ENCODE results near the gene RTN4R.
A peak's percentile ranks its signal among the peaks of the same experiment; 100 is the strongest.
"Not testable (repeated sequence)": the region's sequence is repeated elsewhere in the genome, so short reads cannot be mapped to it uniquely, and the experiment has no call there.

RTN4R gene

GRCh38 chr22:20268279-20269012 is at the start of gene RTN4R:
TSS of gene RTN4R (minus strand) at chr22:20268318. CDS start at chr22:20268092, 226 bp downstream.
- peak in 3 of 4 experiments; percentile 26 to 45 (median 30) for DNase-seq

- not testable (repeated sequence) for DNase-seq
Observed at GRCh38 chr22:20317402-20318042, 49.4 kb upstream of the RTN4R start.

DNA sequence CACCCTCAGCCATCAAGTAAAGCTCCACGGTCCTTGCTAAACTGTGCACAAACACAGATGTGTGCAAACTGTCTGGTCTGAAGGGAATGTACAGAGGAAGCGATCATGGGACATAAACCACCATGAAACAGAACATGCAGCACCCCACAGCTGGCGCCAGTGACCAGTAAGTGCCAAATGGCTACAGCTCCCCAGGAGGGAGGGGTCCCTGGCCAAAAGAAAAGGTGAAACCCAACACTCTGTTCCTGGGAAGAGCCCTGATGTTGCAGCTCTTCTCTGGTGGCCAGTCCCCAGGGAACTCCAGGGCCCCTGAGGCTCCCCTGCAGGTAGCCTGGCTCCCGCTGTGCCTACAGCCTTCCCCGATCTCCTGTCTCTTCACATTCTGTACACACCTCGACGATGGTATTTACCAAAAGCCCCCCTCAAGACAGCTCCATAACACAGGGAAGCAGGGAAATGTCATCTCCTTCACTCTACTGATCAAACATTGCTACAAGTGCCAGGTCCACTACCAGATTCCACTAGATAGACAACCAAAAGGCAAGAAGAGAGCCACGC is 48.8 kb upstream of the RTN4R start:
- no peak for DNase-seq

GRCh38 chr22:20316217-20316843 is 48.2 kb upstream of the RTN4R start:
- no peak for DNase-seq

GRCh38 chr22:20315337-20316216 is 47.5 kb upstream of the RTN4R start:
- no peak for DNase-seq

DNA sequence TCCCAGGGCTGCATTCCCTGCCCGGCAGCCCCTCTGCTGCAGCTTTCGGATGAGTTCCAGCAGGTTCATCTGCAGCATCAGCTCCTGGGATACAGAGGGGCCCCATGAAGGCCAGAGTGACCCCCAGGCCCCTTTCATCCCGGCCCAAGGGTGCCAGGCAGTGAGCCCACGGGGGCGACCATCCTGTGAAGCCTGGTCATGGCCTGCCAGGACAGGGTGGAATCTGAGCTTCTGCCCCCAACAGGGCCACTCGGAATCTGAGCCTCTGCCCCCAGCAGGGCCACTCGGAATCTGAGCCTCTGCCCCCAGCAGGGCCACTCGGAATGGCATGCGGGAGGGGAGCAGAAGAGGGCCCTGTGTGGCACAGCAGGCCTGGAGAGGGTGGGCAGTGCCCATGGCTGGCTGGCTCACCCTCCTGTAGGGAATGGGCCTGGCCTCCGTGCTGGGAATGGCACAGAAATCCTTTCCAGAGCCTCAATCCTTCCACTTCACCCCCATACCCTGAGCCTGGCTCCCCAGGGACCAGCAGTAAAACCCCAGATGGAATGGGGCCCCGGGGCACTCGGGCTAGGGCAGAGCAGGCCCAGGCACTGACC is 46.7 kb upstream of the RTN4R start:
- not testable (repeated sequence) for DNase-seq

DNA sequence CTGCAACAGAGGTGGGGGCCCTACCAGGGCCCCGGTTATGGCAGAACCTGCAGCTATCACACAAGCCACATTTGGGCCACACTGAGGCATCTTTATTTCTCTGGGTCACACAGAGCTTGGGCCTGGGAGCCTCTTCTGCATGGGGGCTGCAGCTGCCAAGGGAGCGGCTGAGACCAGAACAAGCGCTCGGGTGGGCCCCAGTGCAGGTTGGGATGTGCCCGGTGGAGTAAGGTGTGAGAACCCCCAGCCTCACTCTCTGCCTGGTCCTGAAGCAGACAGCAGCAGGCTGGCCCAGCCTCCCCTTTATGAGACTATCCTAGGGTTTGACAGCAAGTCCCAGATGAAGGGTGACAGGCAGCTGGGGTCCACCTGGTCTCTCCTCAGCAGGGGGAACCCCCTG is 46.1 kb upstream of the RTN4R start:
- not testable (repeated sequence) for DNase-seq

- not testable (repeated sequence) for DNase-seq
Observed at GRCh38 chr22:20313306-20314077, 45.4 kb upstream of the RTN4R start.

GRCh38 chr22:20312396-20313191 is 44.5 kb upstream of the RTN4R start:
- DNase-seq = no peak

DNA sequence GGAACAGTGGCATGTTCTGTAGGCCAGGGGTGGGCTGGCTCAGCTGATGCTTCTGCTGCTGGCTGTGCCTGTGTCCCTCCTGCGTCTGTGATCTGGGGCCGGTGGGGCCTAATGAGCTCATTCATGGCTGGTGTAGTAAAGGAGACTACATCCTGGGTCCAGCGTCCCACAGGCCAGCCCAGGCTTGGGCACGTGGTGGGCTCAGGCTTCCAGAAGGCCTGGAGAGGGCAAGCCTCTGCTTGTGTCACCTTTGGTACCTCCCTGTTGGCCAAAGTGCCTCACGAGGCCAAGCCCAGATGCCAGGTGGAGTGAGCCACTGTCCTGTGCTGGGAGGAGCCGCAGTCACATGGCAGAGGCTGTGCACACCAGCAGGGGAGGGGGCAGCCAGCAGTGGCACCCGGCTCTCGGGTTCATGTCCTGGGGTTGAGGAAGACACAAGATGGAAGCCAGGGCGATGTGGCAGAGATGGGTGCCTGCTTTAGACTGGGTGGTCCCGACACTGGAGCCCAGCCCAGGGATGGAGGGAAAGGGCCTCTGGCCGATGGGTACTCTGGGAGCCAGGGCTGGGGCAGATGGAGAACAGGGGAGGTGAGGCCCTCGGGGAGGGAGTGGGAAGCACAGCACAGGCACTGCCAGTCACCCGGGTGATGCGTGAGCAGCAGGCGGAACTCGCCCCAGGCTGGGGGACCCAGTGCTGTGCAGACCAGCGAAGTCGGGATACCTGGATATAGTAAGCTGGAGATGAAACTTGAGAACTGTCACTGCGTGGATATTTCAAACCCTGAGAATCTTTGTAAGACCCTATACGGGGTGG is 43.3 kb upstream of the RTN4R start:
- not testable (repeated sequence) for DNase-seq

GRCh38 chr22:20310773-20311172 is 42.7 kb upstream of the RTN4R start:
- DNase-seq = not testable (repeated sequence)

GRCh38 chr22:20310180-20310579 is 42.1 kb upstream of the RTN4R start:
- not testable (repeated sequence) for DNase-seq

DNA sequence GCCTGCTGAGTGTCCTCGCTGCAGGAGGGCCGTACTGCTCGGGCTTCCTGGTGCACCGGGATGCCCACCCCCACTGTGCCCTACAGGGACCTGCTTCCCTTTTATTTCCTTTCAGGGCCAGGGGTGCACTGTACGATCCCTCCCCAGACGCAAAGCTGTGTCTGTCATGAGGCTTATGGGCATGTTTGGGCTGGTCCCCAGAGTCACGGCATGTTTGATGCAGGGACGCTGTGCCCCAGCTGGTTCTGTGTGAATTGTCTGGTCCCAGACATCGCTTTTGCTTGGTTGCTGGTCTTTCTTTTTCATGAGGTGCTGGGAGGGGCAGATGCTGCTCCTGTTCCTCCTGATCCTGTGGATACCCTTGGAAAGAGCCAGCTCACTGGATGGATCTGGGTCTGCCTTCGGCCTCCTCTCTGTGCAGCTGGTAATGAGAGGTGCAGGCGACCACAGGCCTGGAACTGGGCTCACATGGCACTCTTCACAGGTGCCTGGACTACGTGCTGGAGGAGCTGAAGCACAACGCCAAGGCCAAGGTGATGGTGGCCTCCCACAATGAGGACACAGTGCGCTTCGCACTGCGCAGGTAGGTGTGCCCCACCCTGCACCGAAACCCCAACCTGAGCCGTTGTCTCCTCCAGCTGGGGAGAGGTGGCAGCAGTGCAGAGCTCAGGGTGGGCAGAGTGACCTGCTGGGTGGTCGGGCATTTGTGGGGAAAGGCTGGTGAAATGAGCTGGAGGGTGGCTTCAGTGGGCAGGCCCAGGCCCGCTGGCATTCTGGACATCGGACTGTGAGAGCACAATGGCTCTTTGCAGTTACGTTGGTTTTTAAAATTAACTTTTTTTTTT is 40.9 kb upstream of the RTN4R start:
- DNase-seq = not testable (repeated sequence)

DNA sequence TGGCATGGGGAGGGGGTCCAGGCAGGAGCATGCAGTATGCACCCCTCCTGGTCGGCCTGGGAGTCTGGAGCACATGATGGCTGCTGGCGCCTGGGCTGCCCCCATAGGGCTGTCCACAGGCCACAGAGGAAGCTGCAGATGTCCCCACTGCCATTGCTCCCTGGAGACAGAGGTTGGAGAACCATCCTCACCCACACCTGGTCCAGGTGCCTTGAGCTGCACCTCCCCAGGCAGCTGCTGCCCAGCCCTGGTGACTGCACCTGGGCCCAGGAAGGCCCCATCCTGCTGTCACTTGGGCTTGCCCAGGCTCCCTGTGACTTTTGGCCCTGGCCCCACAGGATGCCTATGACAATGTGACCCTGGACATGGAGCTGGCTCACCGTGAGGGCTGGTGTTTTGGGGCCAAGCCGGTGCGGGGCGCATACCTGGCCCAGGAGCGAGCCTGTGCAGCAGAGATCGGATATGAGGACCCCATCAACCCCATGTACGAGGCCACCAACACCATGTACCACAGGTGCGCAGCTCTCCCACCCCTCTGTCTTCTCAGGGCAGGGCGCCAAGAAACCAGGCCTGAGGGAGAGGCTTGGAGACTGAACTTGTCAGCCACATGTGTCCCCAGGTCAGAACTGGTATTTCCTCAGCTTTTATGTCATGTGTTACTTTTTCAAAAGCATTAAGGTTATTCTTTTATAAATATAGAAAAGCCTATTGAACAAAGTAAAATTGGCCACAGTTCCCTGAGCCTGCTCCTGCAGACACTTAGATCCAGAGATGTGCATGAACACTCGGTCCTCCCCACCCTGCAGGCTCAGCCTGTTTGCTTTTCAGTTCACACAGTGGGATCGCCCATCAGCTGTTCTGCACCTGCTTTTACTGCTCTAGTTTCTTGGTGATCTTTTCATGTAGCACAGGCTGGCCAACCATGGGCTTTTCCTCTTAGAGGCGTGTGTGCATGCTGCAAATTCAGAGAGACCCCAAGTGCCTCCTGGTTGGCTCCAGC is 39.6 kb upstream of the RTN4R start:
- DNase-seq = not testable (repeated sequence)

GRCh38 chr22:20306646-20307447 is 38.7 kb upstream of the RTN4R start:
- DNase-seq = not testable (repeated sequence)

Measured in activated CD4-positive, CD25-positive, alpha-beta regulatory T cell (primary cell).